SHP77 treated with DMSO at 0.1 percent for 48 hours (cell line): ENCODE results near the gene OR1F1.

Experiments
- DNase-seq: peaks from one replicate; lab custom pipeline; 2025; lab: John Stamatoyannopoulos, UW

Gene OR1F1

DNA sequence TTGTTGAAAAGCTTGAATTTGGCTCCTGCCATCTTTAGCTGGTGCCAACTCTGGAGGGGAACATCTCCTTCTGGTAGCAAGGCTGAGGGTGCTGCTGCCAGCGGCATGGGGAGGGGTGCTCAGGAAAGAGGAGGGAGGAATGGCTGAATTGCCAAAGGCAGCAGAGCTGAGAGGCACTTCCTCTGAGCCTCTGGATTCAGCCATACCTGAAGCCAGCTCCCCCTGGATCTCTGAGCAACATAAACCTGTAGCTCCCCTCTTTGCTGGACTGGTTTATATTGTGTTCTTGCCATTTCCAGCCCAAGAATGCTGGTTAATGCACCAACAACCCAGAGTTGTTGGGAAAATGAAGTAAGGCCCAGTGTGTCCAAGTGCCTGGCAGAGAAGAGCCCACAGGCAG is 61.0 kb downstream of the OR1F1 start:
- DNase-seq, result no peak

DNA sequence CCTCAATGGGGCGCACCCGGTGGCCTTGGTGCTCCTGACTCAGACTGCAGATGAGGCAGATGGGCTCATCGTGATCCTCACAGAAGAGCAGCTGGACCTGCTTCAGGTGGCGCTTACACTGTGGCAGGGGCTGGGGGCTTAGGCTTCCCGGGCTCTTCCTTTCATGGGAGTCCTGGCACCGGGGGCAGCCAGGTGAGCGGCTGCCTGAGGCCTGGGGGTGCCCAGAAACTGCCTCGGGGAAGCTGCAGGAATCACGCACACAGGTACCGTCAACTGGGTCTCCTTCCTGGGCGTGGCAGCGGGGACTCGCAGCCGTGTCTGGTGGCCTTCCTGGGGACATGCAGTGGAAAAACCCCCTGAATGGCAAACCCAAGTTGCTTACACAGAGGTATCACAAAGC is 61.4 kb downstream of the OR1F1 start:
- no peak for DNase-seq

DNA sequence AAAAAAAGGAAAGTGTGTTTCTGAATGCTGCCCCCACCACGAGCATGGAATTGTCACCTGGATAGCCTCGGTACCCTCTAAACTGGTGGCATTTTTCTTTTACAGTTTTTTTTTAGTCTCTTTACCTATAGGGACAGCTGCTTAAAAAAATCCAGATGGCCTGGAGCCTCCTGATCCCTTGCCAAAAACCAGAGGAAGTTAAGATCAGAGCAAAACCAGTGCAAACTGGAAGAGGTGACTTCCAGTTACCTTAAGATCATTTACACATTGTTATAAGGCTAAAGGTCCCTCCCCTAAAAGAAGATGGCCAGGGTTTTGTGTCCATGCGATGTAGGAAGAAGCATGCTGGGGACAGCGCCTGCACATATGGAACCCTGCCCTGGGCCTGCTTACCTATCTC is 65.0 kb downstream of the OR1F1 start:
- no peak for DNase-seq

DNA sequence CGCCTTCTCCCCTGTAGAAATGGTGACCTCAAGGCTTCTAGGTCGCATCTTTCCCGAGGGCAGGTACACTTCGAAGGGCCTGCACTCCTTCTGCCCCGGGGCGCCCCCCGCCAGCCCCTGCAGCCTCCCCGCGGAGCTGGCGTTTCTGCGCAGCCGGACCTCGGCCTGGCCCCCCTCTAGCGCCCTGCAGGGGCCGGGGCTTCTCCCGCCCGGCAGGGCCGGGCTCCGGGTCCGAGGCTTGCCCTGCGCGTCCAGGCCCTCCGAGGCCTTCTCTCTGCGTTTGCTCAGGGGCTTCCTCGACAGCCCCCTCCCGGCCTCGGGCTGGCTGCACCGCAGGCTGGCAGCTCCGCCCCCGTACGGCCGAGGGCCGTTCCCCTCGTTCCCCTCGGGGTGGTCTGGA is 66.3 kb downstream of the OR1F1 start:
- DNase-seq, result no peak
